DOHH2 (cell line): Measurements from ENCODE around the gene ZNF544.

Experiments
- CTCF ChIP-seq: fragments of 200-600 bp; sonication (generic); IDR thresholded peaks from one replicate; pipeline ENCODE4 v1.5.1; 2014; ENCODE audit warnings: antibody characterized with exemption, mild to moderate bottlenecking, low read depth, low read length; ENCODE audit not compliant: poor library complexity, severe bottlenecking
- EZH2phosphoT487 ChIP-seq: fragments of 200-600 bp; sonication (generic); IDR thresholded peaks from 2 replicates; pipeline ENCODE4 v1.6.1; 2017; ENCODE audit warnings: borderline replicate concordance, mild to moderate bottlenecking, antibody characterized with exemption, low read length, moderate library complexity, mixed read lengths

- TF ChIP-seq CTCF (no peak), EZH2phosphoT487 (no peak)
Measured at GRCh38 chr19:58307736-58308135, 79.0 kb downstream of the ZNF544 start.
